ENCODE data around the gene CCND2. TPM values are rescaled to one million over a fixed set of nuclear protein-coding genes. Genes with fewer than 3 reads are reported as not detected.

Gene CCND2
- total RNA-seq, 4 donors from 2014 or later: 52.2 to 98.6 (median 63.4) TPM

DNA sequence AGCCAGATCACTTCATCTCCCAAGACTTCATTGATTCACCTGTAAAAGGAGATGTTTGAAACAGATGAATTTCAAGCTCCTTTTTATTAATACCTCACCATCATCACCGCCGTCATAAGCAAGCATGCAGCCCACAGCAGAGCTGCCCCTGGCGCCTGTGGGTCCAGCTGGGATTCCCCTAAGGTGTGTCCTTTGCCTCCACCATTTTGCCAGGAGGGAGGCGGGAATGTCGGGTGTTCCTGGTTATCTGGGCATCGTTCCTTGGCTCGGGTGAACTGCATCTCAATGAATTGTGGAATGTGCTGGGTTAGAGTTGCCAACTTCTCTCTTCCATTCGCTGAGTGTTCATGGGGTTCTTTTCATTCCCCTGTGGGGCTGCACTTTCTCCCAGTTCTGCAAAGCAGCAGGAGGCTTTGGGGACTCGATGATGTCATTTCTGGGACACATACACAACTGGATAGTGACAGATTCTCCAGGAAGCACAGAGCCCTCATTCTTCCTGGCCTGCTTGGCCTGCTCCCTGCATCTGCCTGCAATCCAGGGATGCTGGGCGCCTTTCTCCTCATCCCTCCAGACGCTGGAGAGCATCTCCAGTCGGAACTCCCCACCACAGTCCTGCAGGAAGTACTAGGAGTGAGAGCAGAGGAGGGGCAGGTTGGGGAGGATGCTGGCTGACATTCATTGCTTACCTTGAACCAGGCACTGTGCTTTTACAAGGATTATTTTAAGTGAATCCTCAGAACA, 10.1 kb downstream of the CCND2 start:
- TF ChIP-seq, protein P1, sequence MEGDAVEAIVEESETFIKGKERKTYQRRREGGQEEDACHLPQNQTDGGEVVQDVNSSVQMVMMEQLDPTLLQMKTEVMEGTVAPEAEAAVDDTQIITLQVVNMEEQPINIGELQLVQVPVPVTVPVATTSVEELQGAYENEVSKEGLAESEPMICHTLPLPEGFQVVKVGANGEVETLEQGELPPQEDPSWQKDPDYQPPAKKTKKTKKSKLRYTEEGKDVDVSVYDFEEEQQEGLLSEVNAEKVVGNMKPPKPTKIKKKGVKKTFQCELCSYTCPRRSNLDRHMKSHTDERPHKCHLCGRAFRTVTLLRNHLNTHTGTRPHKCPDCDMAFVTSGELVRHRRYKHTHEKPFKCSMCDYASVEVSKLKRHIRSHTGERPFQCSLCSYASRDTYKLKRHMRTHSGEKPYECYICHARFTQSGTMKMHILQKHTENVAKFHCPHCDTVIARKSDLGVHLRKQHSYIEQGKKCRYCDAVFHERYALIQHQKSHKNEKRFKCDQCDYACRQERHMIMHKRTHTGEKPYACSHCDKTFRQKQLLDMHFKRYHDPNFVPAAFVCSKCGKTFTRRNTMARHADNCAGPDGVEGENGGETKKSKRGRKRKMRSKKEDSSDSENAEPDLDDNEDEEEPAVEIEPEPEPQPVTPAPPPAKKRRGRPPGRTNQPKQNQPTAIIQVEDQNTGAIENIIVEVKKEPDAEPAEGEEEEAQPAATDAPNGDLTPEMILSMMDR (IDR thresholded peaks at IDR 0.05; ENCODE audit: low read depth): no peak

- TF ChIP-seq, protein P1 (IDR thresholded peaks at IDR 0.05; ENCODE audit: low read depth): no peak
Measured at GRCh38 chr12:4284306-4284705, 10.7 kb downstream of the CCND2 start.

- TF ChIP-seq, protein P1 (IDR thresholded peaks at IDR 0.05; ENCODE audit: low read depth): no peak
Measured at GRCh38 chr12:4285070-4285469, 11.5 kb downstream of the CCND2 start.

- TF ChIP-seq, protein P1 (IDR thresholded peaks at IDR 0.05; ENCODE audit: low read depth): no peak
Measured at GRCh38 chr12:4286228-4286627, 12.7 kb downstream of the CCND2 start.

DNA sequence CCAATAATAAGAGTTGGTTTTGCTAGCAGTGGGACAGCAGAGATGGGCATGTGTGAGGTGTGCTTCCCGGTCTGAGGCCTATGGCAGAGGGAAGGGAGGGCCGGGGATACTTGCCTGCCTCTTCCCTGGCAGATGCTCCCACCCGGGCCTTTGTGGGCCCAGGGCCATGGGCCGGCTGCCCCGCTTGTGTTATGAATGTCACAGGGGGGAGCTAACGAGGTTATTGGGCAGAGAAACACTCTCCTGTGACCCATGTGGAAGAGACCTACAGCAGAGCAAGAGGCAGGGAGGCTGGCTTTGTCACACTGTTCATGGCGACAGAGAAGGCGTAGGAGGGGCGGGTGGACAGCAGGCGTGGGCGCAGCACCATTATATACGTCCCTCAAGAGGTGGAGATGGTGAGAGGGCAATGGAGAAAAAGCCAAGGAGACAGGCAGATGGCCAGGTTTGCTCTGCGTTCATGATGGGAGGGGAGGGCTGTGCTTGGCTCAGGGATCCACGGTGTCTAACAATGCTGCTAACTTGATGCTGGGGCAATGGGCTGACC, 13.3 kb downstream of the CCND2 start:
- TF ChIP-seq, protein P1 (IDR thresholded peaks at IDR 0.05; ENCODE audit: low read depth): no peak

GRCh38 chr12:4287325-4288211, 14.0 kb downstream of the CCND2 start:
- TF ChIP-seq, protein P1 (IDR thresholded peaks at IDR 0.05; ENCODE audit: low read depth): no peak
